Activated naive CD4-positive, alpha-beta T cell treated with anti-CD3 and anti-CD28 coated beads, Interleukin-2, amount 50 U/mL, for 72 hours (primary cell): ENCODE results near the gene MADD. TPM values are rescaled to one million over a fixed set of nuclear protein-coding genes. Genes with fewer than 3 reads are reported as not detected.

Experiments
- ATAC-seq, 2 donors: fragments of 150-1000 bp; cut with Tn5 transposase; 2 replicates each; pipeline ENCODE4 v1.10.0; 2021; ENCODE audit warnings: mild to moderate bottlenecking in 2 of 2, moderate library complexity in 2 of 2
- DNase-seq, 2 donors: peaks; one replicate each; pipeline ENCODE4 v3.0.0; 2021 to 2022; ENCODE audit warnings: low spot score in 2 of 2
- H3K27ac Mint-ChIP-seq, 2 donors: one replicate each; pipeline ENCODE4 v1.8.0; 2022; ENCODE audit warnings: mild to moderate bottlenecking in 2 of 2, mixed read lengths in 2 of 2
- H3K36me3 Mint-ChIP-seq, 2 donors: one replicate each; pipeline ENCODE4 v1.8.0; 2022; ENCODE audit warnings: mixed read lengths in 2 of 2
- H3K9me3 Mint-ChIP-seq, 2 donors: one replicate each; pipeline ENCODE4 v1.8.0; 2022; ENCODE audit warnings: mixed read lengths in 2 of 2
- total RNA-seq, 2 donors: library from RNA; stranded (reverse); gene quantifications; one replicate each; pipeline ENCODE4 v1.2.3, GENCODE V29; 2022

The MADD gene
- total RNA-seq, 2 donors from 2014 or later, result 68.9 to 140 TPM

DNA sequence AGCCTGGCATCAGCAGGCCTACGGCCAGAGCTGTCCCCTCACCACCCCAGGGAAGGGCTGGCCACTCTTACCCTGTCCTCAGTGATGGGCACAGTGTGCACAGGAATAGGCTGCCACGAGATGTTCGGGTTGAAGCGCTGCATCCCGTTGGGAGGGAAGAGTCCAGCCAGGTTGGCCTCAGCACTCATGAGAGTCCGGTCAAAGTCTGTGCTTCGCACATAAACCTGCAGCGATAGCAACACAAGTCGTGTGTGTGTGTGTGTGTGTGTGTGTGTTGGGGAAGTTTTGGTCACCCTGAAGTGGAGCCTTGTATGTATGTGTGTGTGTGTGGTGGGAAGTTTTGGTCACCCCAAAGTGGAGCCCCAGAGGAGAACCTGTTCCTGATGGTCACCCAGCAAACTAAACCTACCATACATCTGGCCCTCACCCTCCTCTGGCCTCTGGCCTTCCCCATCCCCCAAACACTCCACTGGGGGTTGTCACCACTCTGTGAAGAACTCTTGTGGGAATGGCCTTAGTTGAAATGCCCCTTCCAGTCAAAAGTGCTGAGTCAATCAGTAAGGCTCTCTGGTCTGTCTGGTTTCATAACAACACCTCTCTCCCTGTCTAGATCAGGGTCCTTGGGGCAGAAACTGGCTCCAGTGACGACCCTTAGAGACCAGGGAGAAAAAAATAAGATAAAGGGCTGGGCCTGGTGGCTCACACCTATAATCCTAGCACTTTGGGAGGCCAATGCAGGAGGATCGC lies 24.1 kb upstream of the MADD start:
- Mint-ChIP-seq H3K36me3 (peaks cover 6 to 20% of the 10 kb centered on the region in 2 donors), H3K27ac (peak overlapping the region; percentile 60 to 81), H3K9me3 (no peaks in the 10 kb centered on the region)
- ATAC-seq, result no peak
- no peak for DNase-seq

DNA sequence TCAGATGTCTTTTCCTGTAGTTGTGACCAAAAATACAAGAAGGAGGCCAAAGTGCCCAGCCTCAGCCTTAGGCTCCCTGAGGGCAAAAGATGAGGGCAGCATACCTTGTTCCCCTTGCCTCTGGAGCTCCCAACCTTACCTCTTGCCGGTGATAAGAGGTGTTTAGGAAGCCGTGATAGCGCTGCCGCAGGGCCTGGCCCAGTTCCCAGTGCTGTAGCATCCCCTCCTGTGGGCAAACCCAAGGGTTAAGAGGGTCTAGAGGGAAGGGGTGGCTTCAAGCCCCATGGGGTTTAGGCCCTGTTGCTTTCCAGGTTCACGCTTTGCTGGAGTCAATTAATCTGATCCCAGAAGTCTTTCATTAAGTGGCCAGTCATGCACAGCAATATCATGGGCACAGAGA lies 22.4 kb upstream of the MADD start:
- Mint-ChIP-seq H3K27ac (peak overlapping the region; percentile 96 to 100), H3K36me3 (peaks cover 6 to 9% of the 10 kb centered on the region in 2 donors), H3K9me3 (no peaks in the 10 kb centered on the region)
- no peak for DNase-seq
- ATAC-seq, result no peak

DNA sequence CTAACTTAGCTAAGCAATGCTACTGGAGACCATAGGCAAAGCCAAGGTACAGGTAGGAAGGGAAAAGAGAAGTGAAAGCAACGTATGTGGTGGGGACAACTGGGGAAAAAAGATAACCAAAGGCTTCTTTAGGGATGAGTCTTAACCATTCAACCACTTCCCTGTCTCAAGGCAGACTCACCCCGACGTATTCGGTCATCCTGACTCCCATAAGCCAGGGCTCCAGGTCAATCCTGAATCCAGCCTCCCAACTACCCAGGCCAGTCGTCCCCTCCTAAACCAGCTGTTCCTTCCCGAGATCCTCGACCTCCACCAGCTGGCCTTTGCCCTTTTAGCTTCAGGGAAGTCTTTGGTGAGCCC lies 21.6 kb upstream of the MADD start:
- peak overlapping the region; percentile 96 to 100 for H3K27ac Mint-ChIP-seq
- peaks cover 6 to 9% of the 10 kb centered on the region in 2 donors for H3K36me3 Mint-ChIP-seq
- no peak for DNase-seq
- peak; percentile 42 to 80 for ATAC-seq
- H3K9me3 Mint-ChIP-seq, result no peaks in the 10 kb centered on the region

DNA sequence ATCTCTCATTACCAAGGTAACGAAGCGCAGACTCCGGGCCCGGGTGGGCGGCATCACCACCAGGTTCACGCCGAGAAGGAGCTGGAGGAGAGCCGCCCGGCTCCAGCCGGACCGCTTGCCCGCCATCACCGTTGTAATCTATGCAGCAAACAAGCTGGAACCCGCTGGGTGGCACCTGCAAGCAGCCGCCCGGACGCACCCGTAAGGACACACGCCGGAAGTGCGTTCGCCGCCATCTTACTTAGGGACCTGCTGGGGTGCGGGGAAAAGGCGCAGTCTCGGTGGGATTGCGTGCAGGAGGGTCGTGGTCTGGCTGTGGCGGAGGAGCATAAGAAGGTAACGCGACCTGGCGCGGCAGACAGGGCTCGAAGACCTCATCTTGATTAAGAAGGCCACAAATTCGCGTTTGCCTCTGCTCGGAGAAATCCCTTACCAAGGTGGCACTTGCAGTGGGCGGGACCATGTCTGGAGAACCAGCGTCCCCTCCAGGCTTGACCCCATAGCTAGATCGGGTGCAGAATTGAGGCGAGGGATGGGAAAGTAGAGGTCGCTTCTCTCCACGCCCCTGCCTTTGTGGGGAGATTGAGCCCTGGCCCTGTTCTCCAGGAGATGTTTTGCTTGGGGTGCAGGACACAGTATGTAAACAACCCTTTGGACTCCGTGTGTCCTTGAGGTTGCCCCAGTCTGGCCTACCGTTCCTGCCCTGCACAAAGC lies 21.1 kb upstream of the MADD start, which contains the start of gene ACP2:
ACP2 (minus strand) TSS at position 151 of the 714 bp plus-strand sequence; CDS start at position 126, 25 bp downstream.
- ATAC-seq (peak; percentile 91 to 96), DNase-seq (peak; percentile 86 to 87)
- Mint-ChIP-seq H3K36me3 (peaks cover 6 to 9% of the 10 kb centered on the region in 2 donors), H3K27ac (peak within 1 kb of the TSS; percentile 96 to 100), H3K9me3 (no peaks in the 10 kb centered on the region)

DNA sequence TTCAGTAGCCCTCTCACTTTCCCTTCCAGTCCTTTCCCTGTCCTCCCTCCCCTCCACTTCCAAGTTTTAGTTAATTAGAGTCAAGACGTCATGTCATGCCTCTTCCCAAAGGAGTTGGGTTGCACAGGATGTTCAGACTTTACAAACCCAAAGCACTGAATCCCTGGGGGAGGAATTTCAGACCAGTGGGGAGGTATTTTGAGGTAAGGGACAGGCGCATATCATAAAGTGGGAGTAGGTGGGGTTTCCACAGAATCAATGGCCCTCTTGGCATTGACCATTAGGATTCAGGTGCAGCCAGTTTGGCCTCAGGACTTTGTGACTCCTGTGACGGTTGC lies 20.6 kb upstream of the MADD start:
- DNase-seq (no peak), ATAC-seq (no peak)
- H3K9me3 Mint-ChIP-seq, result no peaks in the 10 kb centered on the region
- H3K27ac Mint-ChIP-seq, result peak overlapping the region; percentile 60 to 96
- H3K36me3 Mint-ChIP-seq, result peaks cover 6 to 9% of the 10 kb centered on the region in 2 donors

DNA sequence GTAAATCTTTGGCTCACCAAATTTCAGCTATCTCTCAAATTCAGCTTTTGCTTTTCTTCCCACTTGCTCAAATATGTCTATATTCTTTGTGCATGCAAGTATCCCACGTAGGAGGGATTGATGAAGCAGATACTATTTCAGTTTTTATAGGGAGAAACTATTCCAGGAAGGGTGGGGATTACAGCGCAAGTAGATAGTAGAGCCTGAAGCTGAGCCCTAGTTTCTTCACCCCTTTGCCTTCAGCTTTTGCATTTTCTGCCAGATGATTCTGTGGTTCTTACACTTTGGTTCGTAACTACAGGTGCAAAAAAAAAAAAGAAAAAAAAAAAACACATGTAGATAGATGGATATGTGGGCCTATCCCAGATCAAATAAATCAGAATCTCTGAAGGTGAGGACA lies 18.2 kb upstream of the MADD start:
- DNase-seq (no peak), ATAC-seq (no peak)
- Mint-ChIP-seq H3K27ac (no peak overlapping the region), H3K36me3 (peaks cover 6 to 9% of the 10 kb centered on the region in 2 donors), H3K9me3 (no peaks in the 10 kb centered on the region)

DNA sequence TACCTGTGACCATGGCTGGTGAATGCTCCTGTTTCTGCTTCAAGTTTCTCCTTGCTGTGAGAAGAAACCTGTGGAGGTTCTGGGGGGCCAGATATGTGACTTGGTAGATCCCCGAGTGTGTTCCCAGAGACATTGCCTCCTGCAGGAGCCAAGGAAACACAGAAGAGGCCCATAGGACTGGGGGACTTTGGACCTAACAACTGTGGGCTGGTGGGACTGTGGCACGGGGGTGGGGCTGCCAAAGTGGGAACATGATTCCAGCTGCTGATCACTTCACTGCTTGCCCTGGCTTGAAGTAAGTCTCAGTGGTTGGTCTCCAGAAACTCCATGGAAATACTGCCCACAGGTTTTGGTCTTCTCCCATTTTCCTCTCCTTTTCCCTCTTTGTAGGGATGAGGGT lies 16.3 kb upstream of the MADD start:
- H3K27ac Mint-ChIP-seq, result no peak overlapping the region
- H3K9me3 Mint-ChIP-seq, result no peaks in the 10 kb centered on the region
- ATAC-seq, result no peak
- H3K36me3 Mint-ChIP-seq, result peaks cover under 1 to 1% of the 10 kb centered on the region in 2 donors
- DNase-seq, result no peak

DNA sequence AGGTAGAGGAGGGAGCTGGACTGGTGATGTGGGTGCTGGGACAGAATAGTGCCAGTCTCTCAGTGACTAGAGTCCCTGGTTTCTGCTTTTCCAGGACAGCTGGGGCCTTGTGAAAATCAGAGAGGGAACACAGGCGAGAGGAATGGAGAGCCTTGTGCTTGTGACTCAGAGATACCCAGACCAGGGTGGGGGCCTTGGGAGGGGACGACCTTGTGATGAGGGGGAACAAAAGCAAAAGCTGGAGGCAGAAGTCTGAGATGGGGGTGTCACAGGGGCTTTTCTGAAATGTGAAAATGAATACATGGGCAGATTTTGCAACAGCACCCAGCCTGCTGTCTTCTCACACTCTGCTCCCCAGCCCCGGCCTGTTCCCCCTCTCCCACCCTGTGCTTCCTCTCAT lies 15.5 kb upstream of the MADD start:
- DNase-seq (no peak), ATAC-seq (no peak)
- Mint-ChIP-seq H3K9me3 (no peaks in the 10 kb centered on the region), H3K36me3 (no peaks in the 10 kb centered on the region), H3K27ac (peak overlapping the region; percentile 37 to 55)

DNA sequence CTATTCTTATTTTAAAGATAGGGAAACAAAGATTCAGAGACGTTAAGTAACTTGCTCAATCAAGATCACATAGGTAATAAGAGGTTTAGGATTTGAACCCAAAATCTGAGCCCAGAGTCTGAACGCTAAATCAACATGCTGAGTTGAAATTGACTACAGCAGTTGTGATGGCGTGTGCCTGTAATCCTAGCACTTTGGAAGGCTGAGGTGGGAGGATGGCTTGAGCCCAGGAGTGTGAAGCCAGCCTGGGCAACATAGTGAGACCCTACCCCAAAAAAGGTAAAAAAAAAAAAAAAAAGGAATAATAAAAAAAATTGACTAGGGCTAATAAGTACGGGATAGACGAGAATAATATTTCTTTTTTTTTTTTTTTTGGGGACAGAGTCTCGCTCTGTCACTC lies 13.6 kb upstream of the MADD start:
- H3K36me3 Mint-ChIP-seq, result no peaks in the 10 kb centered on the region
- ATAC-seq (no peak), DNase-seq (no peak)
- no peaks in the 10 kb centered on the region for H3K9me3 Mint-ChIP-seq
- H3K27ac Mint-ChIP-seq, result peak overlapping the region in 1 of 2 donors; percentile 37

DNA sequence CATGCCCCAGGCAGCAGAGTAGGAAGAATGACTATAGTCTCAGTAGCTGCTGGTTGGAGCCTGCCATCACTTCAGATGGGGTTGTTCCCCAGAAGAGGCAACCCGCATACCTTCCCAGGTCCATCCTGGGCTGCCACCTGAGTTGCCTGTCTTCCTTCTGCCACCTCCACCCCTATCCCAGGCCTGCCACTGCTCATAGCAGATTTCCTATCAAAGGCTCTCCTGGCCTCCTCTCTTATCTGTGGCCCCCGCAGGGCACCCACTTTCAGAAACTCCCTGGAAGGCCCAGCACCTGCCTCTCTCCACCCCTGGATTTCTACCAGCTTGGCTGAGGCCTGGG lies 12.8 kb upstream of the MADD start:
- Mint-ChIP-seq H3K27ac (no peak overlapping the region), H3K36me3 (no peaks in the 10 kb centered on the region), H3K9me3 (no peaks in the 10 kb centered on the region)
- DNase-seq (no peak), ATAC-seq (no peak)

DNA sequence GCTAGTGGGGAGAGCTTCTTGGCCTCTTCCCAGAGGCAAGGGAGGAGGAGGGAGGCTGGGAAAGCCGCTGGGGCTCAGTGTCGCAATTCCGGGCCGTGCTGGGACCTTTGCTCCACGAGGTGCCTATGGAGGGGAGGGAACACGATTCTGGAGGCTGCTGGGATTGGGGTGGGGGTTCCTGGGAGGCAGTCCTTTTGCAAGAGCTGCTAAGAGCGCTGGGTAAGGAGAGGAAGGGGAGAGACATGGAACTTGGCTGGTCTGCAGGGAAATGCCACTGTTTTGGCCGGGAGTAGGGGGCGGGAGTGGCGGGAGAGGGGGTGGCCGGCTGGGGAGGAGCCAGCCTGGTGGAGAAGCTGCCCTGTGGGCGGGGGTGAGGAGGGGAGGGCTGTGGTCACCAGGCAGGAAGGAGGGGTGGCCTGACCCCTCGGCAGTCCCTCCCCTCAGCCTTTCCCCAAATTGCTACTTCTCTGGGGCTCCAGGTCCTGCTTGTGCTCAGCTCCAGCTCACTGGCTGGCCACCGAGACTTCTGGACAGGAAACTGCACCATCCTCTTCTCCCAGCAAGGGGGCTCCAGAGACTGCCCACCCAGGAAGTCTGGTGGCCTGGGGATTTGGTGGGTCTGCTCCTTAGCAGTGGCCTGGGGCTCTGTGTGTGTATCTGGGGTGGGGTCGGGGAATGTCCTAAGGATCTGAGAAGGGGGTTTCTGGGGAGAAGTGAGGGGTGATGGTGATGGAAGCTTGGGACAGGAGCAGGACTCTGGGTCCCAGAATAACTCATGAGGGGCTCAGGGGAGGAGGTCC lies 12.2 kb upstream of the MADD start, which contains the start of gene NR1H3:
NR1H3 (plus strand) TSS at position 480 of the 800 bp plus-strand sequence. CDS start 1,221 bp downstream, outside the sequence.
- DNase-seq (no peak), ATAC-seq (no peak)
- H3K27ac Mint-ChIP-seq, result peak within 1 kb of the TSS; percentile 0 to 58
- H3K36me3 Mint-ChIP-seq, result no peaks in the 10 kb centered on the region
- no peaks in the 10 kb centered on the region for H3K9me3 Mint-ChIP-seq

DNA sequence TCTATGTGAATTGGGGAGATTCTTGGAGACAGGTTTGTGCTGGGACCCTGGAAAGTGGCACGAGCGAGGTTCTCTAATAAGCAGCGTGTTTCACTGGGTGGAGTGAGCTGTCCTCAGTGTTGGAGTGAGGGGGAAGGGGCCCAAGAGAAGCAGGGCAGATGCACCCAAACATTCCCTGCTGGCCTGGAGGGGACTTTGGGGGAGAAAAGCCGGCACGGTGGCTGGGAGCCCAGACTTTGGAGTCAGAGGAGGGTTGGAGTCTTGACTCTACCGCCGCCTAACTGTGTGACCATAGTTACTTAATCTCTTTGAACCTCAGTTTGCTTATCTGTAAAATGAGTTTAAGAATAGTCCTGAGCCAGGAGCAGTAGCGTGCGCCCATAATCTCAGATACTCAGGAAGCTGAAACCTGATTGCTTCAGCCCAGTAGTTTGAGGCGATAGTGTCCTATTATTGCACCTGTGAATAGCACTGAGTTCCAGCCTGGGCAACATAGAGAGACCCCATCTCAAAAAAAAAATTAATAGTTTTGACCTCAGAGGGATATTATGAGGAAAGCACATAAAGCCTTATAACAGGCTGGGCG lies 11.5 kb upstream of the MADD start:
- no peaks in the 10 kb centered on the region for H3K9me3 Mint-ChIP-seq
- peak overlapping the region in 1 of 2 donors; percentile 58 for H3K27ac Mint-ChIP-seq
- DNase-seq, result no peak
- ATAC-seq, result no peak
- no peaks in the 10 kb centered on the region for H3K36me3 Mint-ChIP-seq

DNA sequence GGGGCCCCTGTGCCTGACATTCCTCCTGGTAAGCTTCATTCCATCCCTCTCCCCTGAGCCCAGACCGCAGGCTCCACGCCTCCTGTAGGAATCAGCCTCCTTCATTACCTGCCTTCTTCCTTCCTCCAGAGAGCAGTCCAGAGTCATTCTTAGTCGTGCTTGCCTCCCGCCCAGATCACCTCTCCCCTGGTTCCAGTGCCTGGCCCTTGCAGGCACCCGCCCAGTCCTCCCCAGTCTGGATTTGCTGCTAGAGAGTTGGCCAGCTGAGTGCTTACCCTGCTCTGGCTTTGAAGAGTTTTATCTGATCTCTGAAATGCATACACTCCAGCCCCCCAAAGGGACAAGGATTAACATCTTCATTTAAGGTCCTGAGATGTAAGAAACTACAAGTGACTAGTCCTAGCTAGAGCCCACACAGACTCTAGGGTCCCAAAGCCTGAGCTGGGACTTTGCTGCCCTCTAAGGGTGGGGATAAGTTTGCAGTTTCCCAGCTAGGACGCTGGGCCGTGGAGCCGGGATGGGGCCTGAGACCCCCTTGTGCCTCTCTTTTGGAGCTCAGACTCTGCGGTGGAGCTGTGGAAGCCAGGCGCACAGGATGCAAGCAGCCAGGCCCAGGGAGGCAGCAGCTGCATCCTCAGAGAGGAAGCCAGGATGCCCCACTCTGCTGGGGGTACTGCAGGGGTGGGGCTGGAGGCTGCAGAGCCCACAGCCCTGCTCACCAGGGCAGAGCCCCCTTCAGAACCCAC lies 10.5 kb upstream of the MADD start:
- Mint-ChIP-seq H3K27ac (peak overlapping the region in 1 of 2 donors; percentile 9), H3K9me3 (no peaks in the 10 kb centered on the region), H3K36me3 (no peaks in the 10 kb centered on the region)
- ATAC-seq (peak; percentile 85), DNase-seq (peak in 1 of 2 donors; percentile 39)

DNA sequence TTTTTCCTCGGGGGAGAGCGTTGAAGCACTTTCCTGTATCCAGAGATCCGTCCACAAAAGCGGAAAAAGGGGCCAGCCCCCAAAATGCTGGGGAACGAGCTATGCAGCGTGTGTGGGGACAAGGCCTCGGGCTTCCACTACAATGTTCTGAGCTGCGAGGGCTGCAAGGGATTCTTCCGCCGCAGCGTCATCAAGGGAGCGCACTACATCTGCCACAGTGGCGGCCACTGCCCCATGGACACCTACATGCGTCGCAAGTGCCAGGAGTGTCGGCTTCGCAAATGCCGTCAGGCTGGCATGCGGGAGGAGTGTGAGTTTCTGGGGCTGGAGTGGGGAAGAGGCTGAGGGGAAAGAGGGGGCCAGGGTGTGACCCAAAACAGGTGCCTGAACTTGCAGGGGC lies 9.6 kb upstream of the MADD start:
- no peak for ATAC-seq
- Mint-ChIP-seq H3K36me3 (no peaks in the 10 kb centered on the region), H3K9me3 (no peaks in the 10 kb centered on the region), H3K27ac (peak overlapping the region in 1 of 2 donors; percentile 9)
- DNase-seq, result no peak

DNA sequence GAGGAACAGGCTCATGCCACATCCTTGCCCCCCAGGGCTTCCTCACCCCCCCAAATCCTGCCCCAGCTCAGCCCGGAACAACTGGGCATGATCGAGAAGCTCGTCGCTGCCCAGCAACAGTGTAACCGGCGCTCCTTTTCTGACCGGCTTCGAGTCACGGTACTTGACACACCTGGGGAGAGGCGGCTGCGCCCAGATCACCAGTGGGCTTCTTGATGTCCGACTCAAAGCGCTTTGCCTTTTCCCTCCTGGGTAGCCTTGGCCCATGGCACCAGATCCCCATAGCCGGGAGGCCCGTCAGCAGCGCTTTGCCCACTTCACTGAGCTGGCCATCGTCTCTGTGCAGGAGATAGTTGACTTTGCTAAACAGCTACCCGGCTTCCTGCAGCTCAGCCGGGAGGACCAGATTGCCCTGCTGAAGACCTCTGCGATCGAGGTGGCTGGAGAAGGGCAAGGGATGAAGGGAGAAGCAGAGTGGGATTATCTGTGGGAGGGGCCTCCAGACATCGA lies 8.6 kb upstream of the MADD start:
- H3K36me3 Mint-ChIP-seq, result no peaks in the 10 kb centered on the region
- DNase-seq (no peak), ATAC-seq (no peak)
- H3K27ac Mint-ChIP-seq, result no peak overlapping the region
- H3K9me3 Mint-ChIP-seq, result no peaks in the 10 kb centered on the region

DNA sequence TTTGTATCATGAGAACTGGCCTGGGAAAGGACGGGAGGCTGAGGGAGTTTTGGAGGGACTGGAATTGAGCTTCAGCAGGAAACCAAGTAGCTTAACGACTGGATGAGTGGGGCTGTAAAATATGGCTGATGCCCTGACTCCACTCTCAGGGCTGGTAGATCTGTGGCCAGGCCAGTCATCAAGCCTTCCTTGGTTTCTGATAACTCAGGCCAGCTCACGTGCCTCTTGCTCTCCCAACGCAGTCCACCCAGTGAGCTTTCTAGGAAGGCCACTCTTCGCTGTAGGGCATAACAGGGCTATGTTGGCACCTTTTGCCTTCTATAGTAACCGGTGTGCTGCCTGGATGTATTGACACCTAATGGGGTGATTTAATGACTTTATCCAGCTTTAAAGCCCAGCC lies 5.8 kb upstream of the MADD start:
- DNase-seq, result no peak
- ATAC-seq, result no peak
- H3K36me3 Mint-ChIP-seq, result no peaks in the 10 kb centered on the region
- no peaks in the 10 kb centered on the region for H3K9me3 Mint-ChIP-seq
- peak overlapping the region; percentile 24 to 26 for H3K27ac Mint-ChIP-seq
